Pericardium fibroblast (primary cell): ENCODE results near the gene TARS2. TPM values are rescaled to one million over a fixed set of nuclear protein-coding genes. Genes with fewer than 3 reads are reported as not detected.

ENCODE experiments used
- total RNA-seq: library from RNA; depleted of rRNA; stranded (reverse); fragments of >200 nt; gene quantifications from 2 replicates; pipeline ENCODE4 v1.2.3, GENCODE V29; 2015

TARS2 gene, protein sequence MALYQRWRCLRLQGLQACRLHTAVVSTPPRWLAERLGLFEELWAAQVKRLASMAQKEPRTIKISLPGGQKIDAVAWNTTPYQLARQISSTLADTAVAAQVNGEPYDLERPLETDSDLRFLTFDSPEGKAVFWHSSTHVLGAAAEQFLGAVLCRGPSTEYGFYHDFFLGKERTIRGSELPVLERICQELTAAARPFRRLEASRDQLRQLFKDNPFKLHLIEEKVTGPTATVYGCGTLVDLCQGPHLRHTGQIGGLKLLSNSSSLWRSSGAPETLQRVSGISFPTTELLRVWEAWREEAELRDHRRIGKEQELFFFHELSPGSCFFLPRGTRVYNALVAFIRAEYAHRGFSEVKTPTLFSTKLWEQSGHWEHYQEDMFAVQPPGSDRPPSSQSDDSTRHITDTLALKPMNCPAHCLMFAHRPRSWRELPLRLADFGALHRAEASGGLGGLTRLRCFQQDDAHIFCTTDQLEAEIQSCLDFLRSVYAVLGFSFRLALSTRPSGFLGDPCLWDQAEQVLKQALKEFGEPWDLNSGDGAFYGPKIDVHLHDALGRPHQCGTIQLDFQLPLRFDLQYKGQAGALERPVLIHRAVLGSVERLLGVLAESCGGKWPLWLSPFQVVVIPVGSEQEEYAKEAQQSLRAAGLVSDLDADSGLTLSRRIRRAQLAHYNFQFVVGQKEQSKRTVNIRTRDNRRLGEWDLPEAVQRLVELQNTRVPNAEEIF
- total RNA-seq: 9.2 and 16.5 TPM in 2 replicates

DNA sequence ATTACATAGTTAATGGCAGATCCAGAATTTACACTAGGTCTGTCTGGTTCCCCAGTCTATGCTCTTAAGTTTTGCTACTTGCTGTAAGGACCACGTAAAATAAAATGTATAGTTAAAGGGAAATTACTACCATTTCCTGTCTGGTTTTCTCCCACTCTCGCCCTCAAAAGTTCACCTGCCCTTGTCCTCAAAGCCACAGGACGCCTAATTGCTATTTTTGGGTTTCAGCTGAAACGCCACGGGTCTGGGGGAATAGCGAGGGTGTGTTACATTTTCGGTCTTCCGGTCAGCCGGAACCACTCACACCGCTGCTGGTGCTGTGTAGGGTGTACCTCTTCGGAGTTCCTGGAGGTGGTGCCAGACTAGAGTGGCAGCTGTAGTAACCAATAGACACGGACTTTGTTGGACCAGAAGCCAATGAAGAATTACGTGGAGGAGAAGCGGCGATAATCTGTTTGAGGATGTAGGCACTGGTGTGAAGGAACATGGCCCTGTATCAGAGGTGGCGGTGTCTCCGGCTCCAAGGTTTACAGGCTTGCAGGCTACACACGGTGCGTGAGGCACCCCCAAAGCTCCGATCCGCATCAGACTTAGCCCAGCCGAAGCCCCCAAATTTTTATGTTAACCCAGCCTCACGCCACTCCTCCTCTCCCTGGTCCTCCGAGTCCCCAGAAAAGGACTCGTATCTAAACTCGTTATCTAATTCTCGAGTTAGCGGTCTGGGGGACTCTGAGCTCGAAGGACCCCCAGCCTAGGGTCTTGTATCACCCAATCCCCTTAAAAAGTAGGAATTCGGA, at the start of gene TARS2:
TSS of gene TARS2 (plus strand) at position 454 of the 797 bp plus-strand sequence. CDS start at position 486, 32 bp downstream.

DNA sequence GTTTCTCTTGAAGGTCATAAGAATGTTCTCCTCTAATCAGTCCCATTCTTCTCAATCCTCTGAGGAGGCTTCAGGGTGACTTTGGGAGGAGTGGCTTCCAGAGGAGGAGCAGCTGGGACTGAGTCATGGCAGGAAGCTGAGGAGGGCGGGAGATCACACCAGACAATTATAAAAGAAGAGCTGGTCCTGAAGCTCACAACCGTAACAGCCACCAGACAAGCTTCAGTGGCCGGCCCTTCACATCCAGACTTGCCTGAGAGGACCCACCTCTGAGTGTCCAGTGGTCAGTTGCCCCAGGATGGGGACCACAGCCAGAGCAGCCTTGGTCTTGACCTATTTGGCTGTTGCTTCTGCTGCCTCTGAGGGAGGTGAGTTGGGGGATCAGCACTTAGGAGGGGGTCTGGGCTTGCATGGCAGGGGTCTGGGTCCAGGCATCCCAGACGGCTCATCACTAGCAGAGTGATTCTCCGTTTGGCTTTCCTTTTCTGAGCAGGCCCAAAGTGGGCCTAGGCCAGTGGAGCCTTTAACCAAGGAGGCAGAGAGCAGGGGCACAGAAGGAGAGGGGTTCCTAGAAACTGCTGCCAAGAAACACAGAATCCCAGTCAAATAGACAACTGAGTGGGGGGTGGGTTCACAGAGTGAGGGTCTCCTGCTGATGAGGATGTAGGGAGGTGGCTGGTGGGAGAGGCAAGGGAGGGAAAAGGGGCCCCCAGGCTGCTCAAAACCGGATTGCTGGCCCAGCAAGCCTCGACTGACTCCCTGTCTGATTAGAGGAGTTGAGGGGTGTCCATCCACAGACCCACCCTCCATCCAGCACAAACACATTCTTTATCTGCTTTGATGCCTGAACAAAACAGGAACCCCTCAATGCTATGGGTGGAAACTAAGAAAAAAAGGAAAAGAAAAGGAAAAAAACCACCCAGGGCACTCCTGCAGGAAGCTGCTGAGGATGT, 21.0 kb downstream of the TARS2 start, which contains the start of gene ECM1:
TSS of gene ECM1 (plus strand) at position 198 of the 953 bp plus-strand sequence. CDS start at position 299, 101 bp downstream.

DNA sequence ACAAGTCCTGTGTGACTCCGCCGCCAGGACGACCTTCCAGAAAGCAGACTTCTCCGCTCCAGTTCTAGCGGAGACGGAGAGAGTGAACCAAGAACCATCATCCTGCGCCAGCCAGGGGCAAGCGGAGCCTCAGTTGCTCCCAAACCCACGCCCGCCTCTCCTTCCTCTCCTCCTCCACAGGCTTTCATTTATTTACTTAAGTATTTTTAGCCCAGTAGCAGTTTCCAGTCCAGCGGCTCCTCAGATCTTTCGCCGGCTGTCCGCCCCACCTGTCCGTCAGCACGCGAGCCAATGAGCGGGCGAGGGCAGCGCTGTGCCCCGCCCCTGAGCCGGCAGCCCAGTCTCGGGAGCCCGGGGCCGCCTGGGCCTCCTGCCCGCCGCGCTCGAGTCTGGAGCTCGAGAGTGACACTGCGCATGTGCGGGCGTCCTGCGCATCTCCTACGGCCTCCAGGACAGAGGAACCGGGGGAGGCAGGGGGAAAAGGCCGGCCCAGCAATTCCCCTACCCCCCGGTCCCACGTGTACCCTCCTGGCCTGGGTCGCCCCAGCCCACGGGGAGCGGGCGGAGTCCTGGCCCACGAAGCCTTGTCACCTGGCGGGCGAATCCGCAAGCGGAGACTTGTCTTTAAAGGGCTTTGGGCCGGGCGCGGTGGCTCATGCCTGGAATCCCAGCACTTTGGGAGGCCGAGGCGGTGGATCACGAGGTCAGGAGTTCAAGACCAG, 28.3 kb downstream of the TARS2 start, which contains the start of gene FALEC:
TSS of gene FALEC (plus strand) at position 425 of the 722 bp plus-strand sequence.

DNA sequence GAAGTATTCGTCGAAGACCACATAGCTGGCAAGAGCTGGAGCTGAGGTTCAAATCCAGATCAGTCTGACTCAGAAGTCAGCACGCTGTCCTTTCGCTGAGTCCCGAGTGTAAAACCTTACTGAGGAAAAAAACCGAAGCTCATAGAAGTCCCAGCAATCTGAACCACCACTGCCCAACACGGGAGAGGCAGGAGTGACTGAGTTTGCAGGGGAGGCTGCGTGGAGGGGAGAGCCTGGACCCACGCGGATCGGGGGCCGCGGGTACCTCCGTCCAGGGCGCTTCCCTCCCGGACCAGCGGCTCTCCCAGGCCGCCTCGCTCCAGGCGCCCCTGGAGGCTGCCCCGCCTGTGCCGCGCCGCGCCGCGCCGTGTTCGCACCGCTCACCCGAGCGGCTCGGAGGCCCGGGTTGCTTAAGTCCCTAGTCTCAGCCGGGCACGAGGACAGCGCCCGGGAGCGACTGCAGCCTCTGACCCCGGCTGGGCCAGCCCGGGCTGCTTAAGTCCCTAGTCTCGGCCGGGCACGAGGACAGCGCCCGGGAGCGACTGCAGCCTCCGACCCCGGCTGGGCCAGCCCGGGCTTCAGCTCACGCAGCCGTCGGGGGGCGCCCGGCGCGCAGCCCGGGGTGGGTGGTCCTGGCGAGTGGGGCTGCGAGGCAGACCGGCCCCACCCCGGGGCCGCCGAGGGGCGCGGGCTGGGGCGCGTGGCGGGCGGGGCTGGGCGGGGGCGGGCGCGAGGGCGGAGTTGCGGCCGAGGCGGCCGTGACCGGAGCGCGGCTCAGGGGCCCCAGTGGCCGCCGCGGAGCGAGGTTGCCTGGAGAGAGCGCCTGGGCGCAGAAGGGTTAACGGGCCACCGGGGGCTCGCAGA, 61.6 kb downstream of the TARS2 start, which contains the start of gene ADAMTSL4:
TSS of gene ADAMTSL4 (plus strand) at position 777 of the 864 bp plus-strand sequence. CDS start 2,881 bp downstream, outside the sequence.

Other genes starting within 250 kb of the TARS2 start
- gene CA14, start 229.6 kb upstream of the TARS2 start, total RNA-seq: not detected in 2 replicates
- 92.1 and 92.4 TPM in 2 replicates for gene APH1A, start 218.4 kb upstream of the TARS2 start, total RNA-seq
- 19.5 and 21.2 TPM in 2 replicates for gene C1orf54, start 214.6 kb upstream of the TARS2 start, total RNA-seq
- 3.3 and 3.6 TPM in 2 replicates for gene CIART, start 204.9 kb upstream of the TARS2 start, total RNA-seq
- gene MRPS21, start 193.6 kb upstream of the TARS2 start, total RNA-seq: 43.4 and 44.5 TPM in 2 replicates
- 14.8 and 18.6 TPM in 2 replicates for gene PRPF3, start 165.9 kb upstream of the TARS2 start, total RNA-seq
- 8.3 and 9.0 TPM in 2 replicates for gene RPRD2, start 123.3 kb upstream of the TARS2 start, total RNA-seq
- 17.6 and 32.3 TPM in 2 replicates for gene ECM1, start 20.7 kb downstream of the TARS2 start, total RNA-seq
- not detected in 2 replicates for gene FALEC, start 28.3 kb downstream of the TARS2 start, total RNA-seq
- gene ADAMTSL4, start 62.0 kb downstream of the TARS2 start, total RNA-seq: 51.5 and 71.5 TPM in 2 replicates
- 158 and 211 TPM in 2 replicates for gene MCL1, start 92.2 kb downstream of the TARS2 start, total RNA-seq
- 34.6 and 138 TPM in 2 replicates for gene ENSA, start 142.2 kb downstream of the TARS2 start, total RNA-seq
- 16.2 and 16.6 TPM in 2 replicates for gene GOLPH3L, start 209.7 kb downstream of the TARS2 start, total RNA-seq
- gene HORMAD1, start 233.5 kb downstream of the TARS2 start, total RNA-seq: not detected in 2 replicates